ENCODE data around the gene HOXB2.

GRCh38 chr17:48553190-48553547 is 8.3 kb upstream of the HOXB2 start:
- no peak for TF ChIP-seq POLR2AphosphoS5 (IDR thresholded peaks at IDR 0.05; ENCODE audit: borderline replicate concordance, low read depth, low read length)
- no peak for TF ChIP-seq FOXP2 (optimal IDR thresholded peaks at IDR 0.05; ENCODE audit: control extremely low read depth, extremely low read length, insufficient read depth)
